Liver (tissue), 9 donors: ENCODE measurements around the gene WDR17. TPM values are rescaled to one million over a fixed set of nuclear protein-coding genes. Genes with fewer than 3 reads are reported as not detected.

ENCODE experiments used
- DNase-seq: peaks from one replicate; pipeline ENCODE4 v3.0.0-alpha.2; 2017; ENCODE audit warnings: low spot score
- H3K27ac ChIP-seq, 2 donors: one replicate each; pipeline ENCODE4 v1.7.0; 2013; ENCODE audit warnings: inconsistent platforms in 2 of 2, low read length in 2 of 2, control low read depth in 1 of 2, low read depth in 1 of 2, mild to moderate bottlenecking in 1 of 2
- H3K27me3 ChIP-seq, 4 donors: one replicate each; pipeline versions ENCODE4 v1.6.1 to v1.7.0; 2013; ENCODE audit warnings: low read length in 3 of 4, inconsistent platforms in 1 of 4, mild to moderate bottlenecking in 1 of 4, moderate library complexity in 1 of 4; ENCODE audit not compliant: control insufficient read depth in 4 of 4, insufficient read depth in 4 of 4
- H3K36me3 ChIP-seq, 4 donors: one replicate each; pipeline versions ENCODE4 v1.6.1 to v1.7.0; 2013; ENCODE audit warnings: low read length in 3 of 4, mild to moderate bottlenecking in 3 of 4, low read depth in 1 of 4, moderate library complexity in 1 of 4; ENCODE audit not compliant: control insufficient read depth in 4 of 4, insufficient read depth in 3 of 4
- H3K4me1 ChIP-seq, 4 donors: one replicate each; pipeline versions ENCODE4 v1.6.1 to v1.7.0; 2013; ENCODE audit warnings: low read length in 3 of 4, mild to moderate bottlenecking in 3 of 4, moderate library complexity in 1 of 4; ENCODE audit not compliant: control insufficient read depth in 4 of 4, insufficient read depth in 4 of 4
- H3K4me3 ChIP-seq, 3 donors: one replicate each; pipeline versions ENCODE4 v1.6.1 to v1.7.0; 2013; ENCODE audit warnings: low read length in 3 of 3, control low read depth in 1 of 3, low read depth in 1 of 3, mild to moderate bottlenecking in 1 of 3
- H3K9ac ChIP-seq, 2 donors: one replicate each; pipeline ENCODE4 v1.7.0; 2013; ENCODE audit warnings: low read length in 2 of 2, mild to moderate bottlenecking in 2 of 2, moderate library complexity in 2 of 2, control low read depth in 1 of 2, low read depth in 1 of 2
- H3K9me3 ChIP-seq, 4 donors: one replicate each; pipeline versions ENCODE4 v1.6.1 to v1.7.0; 2013; ENCODE audit warnings: low read length in 3 of 4; ENCODE audit not compliant: control insufficient read depth in 4 of 4
- EGR1 ChIP-seq, 2 donors: IDR thresholded peaks; 2 replicates each; pipeline ENCODE4 v1.6.1; 2016 to 2018; ENCODE audit warnings: antibody characterized with exemption in 2 of 2, low read depth in 2 of 2
- FOXA1 ChIP-seq: IDR thresholded peaks from 2 replicates; pipeline ENCODE4 v1.6.1; 2016; ENCODE audit warnings: antibody characterized with exemption
- FOXA2 ChIP-seq: IDR thresholded peaks from 2 replicates; pipeline ENCODE4 v1.6.1; 2016; ENCODE audit warnings: antibody characterized with exemption
- GABPA ChIP-seq, 2 donors: IDR thresholded peaks in 1 of 2; conservative IDR thresholded peaks in 1 of 2; 2 replicates each; pipeline ENCODE4 v1.6.1; 2016; ENCODE audit warnings: antibody characterized with exemption in 2 of 2, mild to moderate bottlenecking in 1 of 2, moderate library complexity in 1 of 2
- HNF4G ChIP-seq: IDR thresholded peaks from 2 replicates; pipeline ENCODE4 v1.6.1; 2016; ENCODE audit warnings: antibody characterized with exemption
- JUND ChIP-seq, 2 donors: IDR thresholded peaks; 2 replicates each; pipeline ENCODE4 v1.6.1; 2016; ENCODE audit warnings: antibody characterized with exemption in 2 of 2
- NR2F2 ChIP-seq: IDR thresholded peaks from 2 replicates; pipeline ENCODE4 v1.6.1; 2016; ENCODE audit warnings: antibody characterized with exemption
- RAD21 ChIP-seq, 2 donors: IDR thresholded peaks; 2 replicates each; pipeline ENCODE4 v1.6.1; 2016; ENCODE audit warnings: antibody characterized with exemption in 2 of 2, mild to moderate bottlenecking in 2 of 2
- RXRA ChIP-seq, 2 donors: IDR thresholded peaks; 2 replicates each; pipeline ENCODE4 v1.6.1; 2017 to 2018; ENCODE audit warnings: antibody characterized with exemption in 2 of 2, mild to moderate bottlenecking in 1 of 2
- SP1 ChIP-seq: IDR thresholded peaks from 2 replicates; pipeline ENCODE4 v1.6.1; 2018; ENCODE audit warnings: antibody characterized with exemption, mild to moderate bottlenecking
- TAF1 ChIP-seq: conservative IDR thresholded peaks from 2 replicates; pipeline ENCODE4 v1.6.1; 2016; ENCODE audit warnings: antibody characterized with exemption, mild to moderate bottlenecking
- YY1 ChIP-seq: IDR thresholded peaks from 2 replicates; pipeline ENCODE4 v1.6.1; 2016; ENCODE audit warnings: antibody characterized with exemption, mild to moderate bottlenecking
- polyA plus RNA-seq, 2 donors: library from polyadenylated mRNA; stranded (reverse) in 1 of 2; unstranded in 1 of 2; fragments of 200-250 nt in 1 of 2; fragments of >200 nt in 1 of 2; fragmentation: Nextera tagmentation in 1 of 2; extraction: Ambion mirVana in 1 of 2; gene quantifications; one replicate each; pipeline versions ENCODE4 v1.2.1 to v1.2.3, GENCODE V29; 2013 to 2015
- total RNA-seq, 2 donors: library from RNA; depleted of rRNA; stranded (reverse); fragments of >200 nt; gene quantifications; one replicate each; pipeline ENCODE4 v1.2.3, GENCODE V29; 2014
- TF ChIP-seq, protein P1 (sequence below): IDR thresholded peaks from 2 replicates; pipeline ENCODE4 v1.6.1; 2016; ENCODE audit warnings: antibody characterized with exemption
- TF ChIP-seq, protein P2 (sequence below): IDR thresholded peaks from 2 replicates; pipeline ENCODE4 v1.6.1; 2016; ENCODE audit warnings: antibody characterized with exemption, mild to moderate bottlenecking
- TF ChIP-seq, protein P3 (sequence below): IDR thresholded peaks from 2 replicates; pipeline ENCODE4 v1.6.1; 2016; ENCODE audit warnings: antibody characterized with exemption
- TF ChIP-seq, protein P4 (sequence below): IDR thresholded peaks from 2 replicates; pipeline ENCODE4 v1.6.1; 2016; ENCODE audit warnings: antibody characterized with exemption
- TF ChIP-seq, protein P5 (sequence below): fragments of 150-350 bp; IDR thresholded peaks from 2 replicates; pipeline ENCODE4 v1.5.1; 2017; ENCODE audit warnings: improper control_type of control experiment, low read depth, low read length; ENCODE audit not compliant: missing input control
- donor health status: healthy.
- donor health status: healthy.
- donor health status: healthy.
- donor health status: healthy.
- donor health status: healthy.

Gene WDR17
- total and polyA plus RNA-seq, 4 donors, result 0.14 to 0.84 (median 0.34) TPM

DNA sequence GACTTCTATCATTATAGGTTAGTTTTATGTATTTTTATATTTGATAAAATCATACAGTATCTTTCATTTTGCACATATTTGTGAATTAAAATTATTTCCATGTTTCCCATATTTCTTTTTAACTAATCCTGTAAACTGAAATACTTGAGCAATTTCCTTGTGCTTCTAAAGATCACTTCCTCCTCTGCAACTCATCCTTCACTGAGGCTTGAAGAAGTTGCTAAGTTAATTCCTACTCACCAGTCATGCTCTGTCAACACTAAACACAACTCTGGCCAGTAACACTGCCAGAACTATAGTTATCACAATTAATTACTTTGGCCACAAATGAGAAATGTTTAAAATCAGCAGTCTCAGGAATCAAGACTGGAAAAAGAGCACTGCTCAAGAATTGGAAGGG, 123.0 kb downstream of the WDR17 start:
- Histone ChIP-seq H3K27me3 (peaks cover 0 to 7% (median 4%) of the 10 kb centered on the region in 4 donors), H3K4me3 (no peak overlapping the region), H3K9me3 (no peaks in the 10 kb centered on the region), H3K27ac (no peak overlapping the region), H3K36me3 (no peaks in the 10 kb centered on the region), H3K9ac (no peak overlapping the region), H3K4me1 (no peaks in the 10 kb centered on the region)
- no peak for TF ChIP-seq HNF4G
- TF ChIP-seq FOXA2, result no peak
- TF ChIP-seq RXRA (IDR thresholded peaks at IDR 0.05), result no peak
- TF ChIP-seq, protein P1, sequence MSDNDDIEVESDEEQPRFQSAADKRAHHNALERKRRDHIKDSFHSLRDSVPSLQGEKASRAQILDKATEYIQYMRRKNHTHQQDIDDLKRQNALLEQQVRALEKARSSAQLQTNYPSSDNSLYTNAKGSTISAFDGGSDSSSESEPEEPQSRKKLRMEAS, result no peak
- TF ChIP-seq TAF1, result no peak
- TF ChIP-seq, protein P2, sequence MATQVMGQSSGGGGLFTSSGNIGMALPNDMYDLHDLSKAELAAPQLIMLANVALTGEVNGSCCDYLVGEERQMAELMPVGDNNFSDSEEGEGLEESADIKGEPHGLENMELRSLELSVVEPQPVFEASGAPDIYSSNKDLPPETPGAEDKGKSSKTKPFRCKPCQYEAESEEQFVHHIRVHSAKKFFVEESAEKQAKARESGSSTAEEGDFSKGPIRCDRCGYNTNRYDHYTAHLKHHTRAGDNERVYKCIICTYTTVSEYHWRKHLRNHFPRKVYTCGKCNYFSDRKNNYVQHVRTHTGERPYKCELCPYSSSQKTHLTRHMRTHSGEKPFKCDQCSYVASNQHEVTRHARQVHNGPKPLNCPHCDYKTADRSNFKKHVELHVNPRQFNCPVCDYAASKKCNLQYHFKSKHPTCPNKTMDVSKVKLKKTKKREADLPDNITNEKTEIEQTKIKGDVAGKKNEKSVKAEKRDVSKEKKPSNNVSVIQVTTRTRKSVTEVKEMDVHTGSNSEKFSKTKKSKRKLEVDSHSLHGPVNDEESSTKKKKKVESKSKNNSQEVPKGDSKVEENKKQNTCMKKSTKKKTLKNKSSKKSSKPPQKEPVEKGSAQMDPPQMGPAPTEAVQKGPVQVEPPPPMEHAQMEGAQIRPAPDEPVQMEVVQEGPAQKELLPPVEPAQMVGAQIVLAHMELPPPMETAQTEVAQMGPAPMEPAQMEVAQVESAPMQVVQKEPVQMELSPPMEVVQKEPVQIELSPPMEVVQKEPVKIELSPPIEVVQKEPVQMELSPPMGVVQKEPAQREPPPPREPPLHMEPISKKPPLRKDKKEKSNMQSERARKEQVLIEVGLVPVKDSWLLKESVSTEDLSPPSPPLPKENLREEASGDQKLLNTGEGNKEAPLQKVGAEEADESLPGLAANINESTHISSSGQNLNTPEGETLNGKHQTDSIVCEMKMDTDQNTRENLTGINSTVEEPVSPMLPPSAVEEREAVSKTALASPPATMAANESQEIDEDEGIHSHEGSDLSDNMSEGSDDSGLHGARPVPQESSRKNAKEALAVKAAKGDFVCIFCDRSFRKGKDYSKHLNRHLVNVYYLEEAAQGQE, result no peak
- TF ChIP-seq YY1, result no peak
- no peak for TF ChIP-seq JUND (IDR thresholded peaks at IDR 0.05)
- TF ChIP-seq, protein P3, sequence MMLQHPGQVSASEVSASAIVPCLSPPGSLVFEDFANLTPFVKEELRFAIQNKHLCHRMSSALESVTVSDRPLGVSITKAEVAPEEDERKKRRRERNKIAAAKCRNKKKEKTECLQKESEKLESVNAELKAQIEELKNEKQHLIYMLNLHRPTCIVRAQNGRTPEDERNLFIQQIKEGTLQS, result no peak
- no peak for TF ChIP-seq FOXA1
- no peak for TF ChIP-seq NR2F2
- no peak for TF ChIP-seq EGR1 (IDR thresholded peaks at IDR 0.05; ENCODE audit: low read depth in 2 of 2)
- TF ChIP-seq RAD21 (IDR thresholded peaks at IDR 0.05), result no peak
- TF ChIP-seq GABPA (IDR thresholded peaks at IDR 0.05 in 1 of 2, conservative IDR thresholded peaks at IDR 0.05 in 1 of 2), result no peak
- no peak for TF ChIP-seq SP1
- TF ChIP-seq, protein P4, sequence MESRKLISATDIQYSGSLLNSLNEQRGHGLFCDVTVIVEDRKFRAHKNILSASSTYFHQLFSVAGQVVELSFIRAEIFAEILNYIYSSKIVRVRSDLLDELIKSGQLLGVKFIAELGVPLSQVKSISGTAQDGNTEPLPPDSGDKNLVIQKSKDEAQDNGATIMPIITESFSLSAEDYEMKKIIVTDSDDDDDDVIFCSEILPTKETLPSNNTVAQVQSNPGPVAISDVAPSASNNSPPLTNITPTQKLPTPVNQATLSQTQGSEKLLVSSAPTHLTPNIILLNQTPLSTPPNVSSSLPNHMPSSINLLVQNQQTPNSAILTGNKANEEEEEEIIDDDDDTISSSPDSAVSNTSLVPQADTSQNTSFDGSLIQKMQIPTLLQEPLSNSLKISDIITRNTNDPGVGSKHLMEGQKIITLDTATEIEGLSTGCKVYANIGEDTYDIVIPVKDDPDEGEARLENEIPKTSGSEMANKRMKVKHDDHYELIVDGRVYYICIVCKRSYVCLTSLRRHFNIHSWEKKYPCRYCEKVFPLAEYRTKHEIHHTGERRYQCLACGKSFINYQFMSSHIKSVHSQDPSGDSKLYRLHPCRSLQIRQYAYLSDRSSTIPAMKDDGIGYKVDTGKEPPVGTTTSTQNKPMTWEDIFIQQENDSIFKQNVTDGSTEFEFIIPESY, result no peak
- TF ChIP-seq, protein P5, sequence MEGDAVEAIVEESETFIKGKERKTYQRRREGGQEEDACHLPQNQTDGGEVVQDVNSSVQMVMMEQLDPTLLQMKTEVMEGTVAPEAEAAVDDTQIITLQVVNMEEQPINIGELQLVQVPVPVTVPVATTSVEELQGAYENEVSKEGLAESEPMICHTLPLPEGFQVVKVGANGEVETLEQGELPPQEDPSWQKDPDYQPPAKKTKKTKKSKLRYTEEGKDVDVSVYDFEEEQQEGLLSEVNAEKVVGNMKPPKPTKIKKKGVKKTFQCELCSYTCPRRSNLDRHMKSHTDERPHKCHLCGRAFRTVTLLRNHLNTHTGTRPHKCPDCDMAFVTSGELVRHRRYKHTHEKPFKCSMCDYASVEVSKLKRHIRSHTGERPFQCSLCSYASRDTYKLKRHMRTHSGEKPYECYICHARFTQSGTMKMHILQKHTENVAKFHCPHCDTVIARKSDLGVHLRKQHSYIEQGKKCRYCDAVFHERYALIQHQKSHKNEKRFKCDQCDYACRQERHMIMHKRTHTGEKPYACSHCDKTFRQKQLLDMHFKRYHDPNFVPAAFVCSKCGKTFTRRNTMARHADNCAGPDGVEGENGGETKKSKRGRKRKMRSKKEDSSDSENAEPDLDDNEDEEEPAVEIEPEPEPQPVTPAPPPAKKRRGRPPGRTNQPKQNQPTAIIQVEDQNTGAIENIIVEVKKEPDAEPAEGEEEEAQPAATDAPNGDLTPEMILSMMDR, result no peak
- DNase-seq, result no peak
